ENCODE data around the gene CYP20A1.
"Not testable (repeated sequence)": the region's sequence is repeated elsewhere in the genome, so short reads cannot be mapped to it uniquely, and the experiment has no call there.

CYP20A1 gene

GRCh38 chr2:203238704-203239526 is at the start of gene CYP20A1:
TSS of gene CYP20A1 (plus strand) at chr2:203239018. CDS start at chr2:203239063, 45 bp downstream.
- peak; percentile 78 for DNase-seq (ENCODE audit: low read depth)
- peak within 1 kb of the TSS; percentile 91 for H3K4me3 ChIP-seq (ENCODE audit: low read depth, low read length)
- peak; percentile 39 for TF ChIP-seq CTCF (IDR thresholded peaks at IDR 0.05; ENCODE audit: control insufficient read depth, extremely low read depth, insufficient read depth)

- not testable (repeated sequence) for H3K4me3 ChIP-seq (ENCODE audit: low read depth, low read length); DNase-seq (ENCODE audit: low read depth)
Measured at GRCh38 chr2:203190547-203190946, 48.3 kb upstream of the CYP20A1 start.

GRCh38 chr2:203191026-203191425 is 47.8 kb upstream of the CYP20A1 start:
- not testable (repeated sequence) for DNase-seq (ENCODE audit: low read depth); H3K4me3 ChIP-seq (ENCODE audit: low read depth, low read length)

GRCh38 chr2:203191961-203192360 is 46.9 kb upstream of the CYP20A1 start:
- no peak for TF ChIP-seq CTCF (IDR thresholded peaks at IDR 0.05; ENCODE audit: control insufficient read depth, extremely low read depth, insufficient read depth)
- H3K4me3 ChIP-seq (ENCODE audit: low read depth, low read length), result no peak overlapping the region
- DNase-seq (ENCODE audit: low read depth), result no peak

GRCh38 chr2:203195331-203196036 is 43.3 kb upstream of the CYP20A1 start:
- no peak for DNase-seq (ENCODE audit: low read depth)
- H3K4me3 ChIP-seq (ENCODE audit: low read depth, low read length), result no peak overlapping the region
- TF ChIP-seq CTCF (IDR thresholded peaks at IDR 0.05; ENCODE audit: control insufficient read depth, extremely low read depth, insufficient read depth), result no peak

- TF ChIP-seq CTCF (IDR thresholded peaks at IDR 0.05; ENCODE audit: control insufficient read depth, extremely low read depth, insufficient read depth), result no peak
- H3K4me3 ChIP-seq (ENCODE audit: low read depth, low read length), result no peak overlapping the region
- no peak for DNase-seq (ENCODE audit: low read depth)
Measured at GRCh38 chr2:203200866-203201265, 38.0 kb upstream of the CYP20A1 start.

GRCh38 chr2:203201426-203201825 is 37.4 kb upstream of the CYP20A1 start:
- H3K4me3 ChIP-seq (ENCODE audit: low read depth, low read length), result no peak overlapping the region
- TF ChIP-seq CTCF (IDR thresholded peaks at IDR 0.05; ENCODE audit: control insufficient read depth, extremely low read depth, insufficient read depth), result no peak
- no peak for DNase-seq (ENCODE audit: low read depth)

- no peak overlapping the region for H3K4me3 ChIP-seq (ENCODE audit: low read depth, low read length)
- DNase-seq (ENCODE audit: low read depth), result no peak
- TF ChIP-seq CTCF (IDR thresholded peaks at IDR 0.05; ENCODE audit: control insufficient read depth, extremely low read depth, insufficient read depth), result no peak
Measured at GRCh38 chr2:203209538-203209937, 29.3 kb upstream of the CYP20A1 start.
